Mucosa of gallbladder (tissue), 1 donor: Measurements from ENCODE around the gene RIPOR1. TPM values are rescaled to one million over a fixed set of nuclear protein-coding genes. Genes with fewer than 3 reads are reported as not detected.
A peak's percentile ranks its signal among the peaks of the same experiment; 100 is the strongest.

Source experiments
- DNase-seq: peaks from one replicate; pipeline ENCODE4 v3.0.0-alpha.2; 2020; ENCODE audit warnings: low spot score
- total RNA-seq: library from RNA; stranded (reverse); gene quantifications from one replicate; pipeline ENCODE4 v1.2.1, GENCODE V29; 2021
- donor health status: DM: no; HTN: no; CAD: no.

RIPOR1 gene
- total RNA-seq, 1 donor from 2014 or later, result 70.6 TPM

- no peak for DNase-seq
Observed at GRCh38 chr16:67552476-67552875, 23.8 kb downstream of the RIPOR1 start.

GRCh38 chr16:67555795-67556212 is 27.2 kb downstream of the RIPOR1 start:
- no peak for DNase-seq

- DNase-seq, result no peak
Observed at GRCh38 chr16:67558859-67559258, 30.2 kb downstream of the RIPOR1 start.

GRCh38 chr16:67560827-67561342 is 32.3 kb downstream of the RIPOR1 start:
- DNase-seq, result no peak

- no peak for DNase-seq
Observed at GRCh38 chr16:67561501-67561823, 32.8 kb downstream of the RIPOR1 start.

GRCh38 chr16:67561824-67562525 is 33.3 kb downstream of the RIPOR1 start:
- peak; percentile 96 for DNase-seq

GRCh38 chr16:67562526-67562917 is 33.9 kb downstream of the RIPOR1 start, which contains the start of gene CTCF:
Gene CTCF, plus strand, starts transcription at chr16:67562526. Its CDS starts 48,307 bp downstream, at chr16:67610833.
- DNase-seq, result peak; percentile 78

- peak; percentile 36 for DNase-seq
Observed at GRCh38 chr16:67562918-67563707, 34.5 kb downstream of the RIPOR1 start.

- peak; percentile 50 for DNase-seq
Observed at GRCh38 chr16:67563708-67564468, 35.3 kb downstream of the RIPOR1 start.

- DNase-seq, result no peak
Observed at GRCh38 chr16:67565470-67566100, 37.0 kb downstream of the RIPOR1 start.

- no peak for DNase-seq
Observed at GRCh38 chr16:67571464-67571863, 42.8 kb downstream of the RIPOR1 start.

- no peak for DNase-seq
Observed at GRCh38 chr16:67571981-67572431, 43.4 kb downstream of the RIPOR1 start.

GRCh38 chr16:67579686-67580085 is 51.1 kb downstream of the RIPOR1 start:
- no peak for DNase-seq

- DNase-seq, result no peak
Observed at GRCh38 chr16:67580202-67580601, 51.6 kb downstream of the RIPOR1 start.

GRCh38 chr16:67593288-67593687 is 64.7 kb downstream of the RIPOR1 start:
- DNase-seq, result no peak

- no peak for DNase-seq
Observed at GRCh38 chr16:67593701-67594100, 65.1 kb downstream of the RIPOR1 start.

- no peak for DNase-seq
Observed at GRCh38 chr16:67594256-67594915, 65.8 kb downstream of the RIPOR1 start.

- DNase-seq, result no peak
Observed at GRCh38 chr16:67594956-67595355, 66.3 kb downstream of the RIPOR1 start.
